Measurements from ENCODE around the gene LRMDA. TPM values are rescaled to one million over a fixed set of nuclear protein-coding genes. Genes with fewer than 3 reads are reported as not detected.
A peak's percentile ranks its signal among the peaks of the same experiment; 100 is the strongest.

Gene LRMDA
- total and polyA plus RNA-seq, 7 donors, result 2.8 to 22.2 (median 9.0) TPM

DNA sequence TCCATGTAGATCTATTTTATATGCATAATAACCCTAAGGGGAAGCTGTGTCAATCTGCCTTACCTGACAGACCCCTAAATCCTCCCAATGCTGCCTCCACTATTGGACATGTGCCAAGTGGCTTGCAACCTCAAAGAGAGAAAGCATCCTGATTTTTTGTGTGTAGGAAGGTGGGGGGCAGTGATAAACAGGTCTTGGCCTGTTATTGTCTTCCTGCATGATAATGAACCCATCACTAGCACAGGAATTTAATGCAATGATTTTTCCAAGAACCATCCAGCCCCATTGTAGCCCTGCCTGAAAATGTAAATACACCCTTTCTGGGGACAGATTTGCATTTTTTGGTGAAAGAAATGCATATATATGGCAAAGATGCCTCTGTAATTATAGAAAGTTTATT lies 850.2 kb downstream of the LRMDA start:
- Histone ChIP-seq H3K27ac (peak overlapping the region in 3 of 4 donors; percentile 44 to 59 (median 59)), H3K36me3 (no peaks in the 10 kb centered on the region), H3K4me1 (peaks cover 0 to 49% (median 37%) of the 10 kb centered on the region in 4 donors), H3K27me3 (no peaks in the 10 kb centered on the region), H3K4me3 (no peak overlapping the region), H3K9me3 (no peaks in the 10 kb centered on the region)
- DNase-seq, result no peak
- intact Hi-C loops (cut with DNase I), result loop anchor here (1.0 to 10.0 kb wide), 5 partner anchors 29 to 243 kb away; no protein-coding TSS in a partner anchor
- TF ChIP-seq EP300 (IDR thresholded peaks at IDR 0.05), result no peak
- TF ChIP-seq, protein P1, sequence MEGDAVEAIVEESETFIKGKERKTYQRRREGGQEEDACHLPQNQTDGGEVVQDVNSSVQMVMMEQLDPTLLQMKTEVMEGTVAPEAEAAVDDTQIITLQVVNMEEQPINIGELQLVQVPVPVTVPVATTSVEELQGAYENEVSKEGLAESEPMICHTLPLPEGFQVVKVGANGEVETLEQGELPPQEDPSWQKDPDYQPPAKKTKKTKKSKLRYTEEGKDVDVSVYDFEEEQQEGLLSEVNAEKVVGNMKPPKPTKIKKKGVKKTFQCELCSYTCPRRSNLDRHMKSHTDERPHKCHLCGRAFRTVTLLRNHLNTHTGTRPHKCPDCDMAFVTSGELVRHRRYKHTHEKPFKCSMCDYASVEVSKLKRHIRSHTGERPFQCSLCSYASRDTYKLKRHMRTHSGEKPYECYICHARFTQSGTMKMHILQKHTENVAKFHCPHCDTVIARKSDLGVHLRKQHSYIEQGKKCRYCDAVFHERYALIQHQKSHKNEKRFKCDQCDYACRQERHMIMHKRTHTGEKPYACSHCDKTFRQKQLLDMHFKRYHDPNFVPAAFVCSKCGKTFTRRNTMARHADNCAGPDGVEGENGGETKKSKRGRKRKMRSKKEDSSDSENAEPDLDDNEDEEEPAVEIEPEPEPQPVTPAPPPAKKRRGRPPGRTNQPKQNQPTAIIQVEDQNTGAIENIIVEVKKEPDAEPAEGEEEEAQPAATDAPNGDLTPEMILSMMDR (IDR thresholded peaks at IDR 0.05), result no peak
- TF ChIP-seq POLR2A (IDR thresholded peaks at IDR 0.05), result no peak
- TF ChIP-seq POLR2AphosphoS5 (IDR thresholded peaks at IDR 0.05), result no peak

DNA sequence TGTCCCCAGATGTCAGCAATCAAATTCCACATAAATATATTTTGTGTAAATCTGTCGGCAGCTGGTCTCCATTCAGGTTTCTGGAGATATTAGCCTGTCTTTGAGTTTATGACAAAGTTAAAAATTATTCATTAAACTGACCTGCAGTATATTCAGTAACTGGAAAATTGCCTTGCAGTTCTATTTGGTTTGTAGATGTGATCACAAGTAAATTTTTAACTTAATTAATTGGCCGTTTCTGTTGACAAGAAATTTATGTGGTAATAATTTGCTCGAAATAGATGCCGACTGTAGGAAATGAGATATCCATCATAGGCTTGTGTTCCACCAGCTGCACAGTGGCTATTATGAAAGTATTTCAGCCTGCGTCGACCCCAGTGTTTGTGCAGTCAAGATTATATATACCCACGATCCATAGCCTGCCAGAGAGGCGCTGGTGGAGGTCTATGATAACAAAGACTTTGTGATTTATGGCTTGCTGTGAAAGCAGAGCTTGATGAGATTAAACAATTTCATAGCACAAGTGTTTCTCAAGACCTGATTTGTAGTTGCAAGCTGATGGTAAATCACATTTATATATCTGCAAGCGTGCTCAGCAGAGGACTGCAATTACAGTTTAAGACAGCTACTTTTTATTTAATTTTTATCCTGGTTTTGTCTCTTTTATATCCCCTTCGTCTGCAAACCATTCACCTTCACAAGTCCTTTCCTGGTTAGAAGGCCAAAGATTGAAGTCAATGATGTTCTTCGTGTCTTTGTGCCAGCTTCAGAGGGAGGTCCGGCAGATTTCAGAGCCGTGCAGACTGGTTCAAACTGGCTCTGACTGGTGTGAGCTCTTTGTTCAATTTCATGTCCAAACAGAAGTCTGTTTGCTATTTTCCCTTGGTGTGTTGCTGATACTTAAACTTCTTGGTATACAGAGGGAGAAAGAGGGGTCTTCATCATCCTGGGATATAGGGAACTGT lies 850.9 kb downstream of the LRMDA start:
- WGBS, 2 donors, result 29 to 71% methylated on average over 13 of the region's 13 CpGs
- TF ChIP-seq EP300 (IDR thresholded peaks at IDR 0.05) (peak in 2 of 4 donors; percentile 12 to 30), POLR2A (IDR thresholded peaks at IDR 0.05) (no peak), POLR2AphosphoS5 (IDR thresholded peaks at IDR 0.05) (peak; percentile 76 to 88 (median 84))
- TF ChIP-seq, protein P1 (IDR thresholded peaks at IDR 0.05), result no peak
- Histone ChIP-seq H3K36me3 (no peaks in the 10 kb centered on the region), H3K4me1 (peaks cover 0 to 55% (median 42%) of the 10 kb centered on the region in 4 donors), H3K4me3 (no peak overlapping the region), H3K9me3 (no peaks in the 10 kb centered on the region), H3K27ac (peak overlapping the region in 3 of 4 donors; percentile 44 to 59 (median 59)), H3K27me3 (no peaks in the 10 kb centered on the region)
- DNase-seq, result peak; percentile 84
- intact Hi-C loops (cut with DNase I), result loop anchor here (1.0 to 10.0 kb wide), 5 partner anchors 30 to 242 kb away; no protein-coding TSS in a partner anchor

DNA sequence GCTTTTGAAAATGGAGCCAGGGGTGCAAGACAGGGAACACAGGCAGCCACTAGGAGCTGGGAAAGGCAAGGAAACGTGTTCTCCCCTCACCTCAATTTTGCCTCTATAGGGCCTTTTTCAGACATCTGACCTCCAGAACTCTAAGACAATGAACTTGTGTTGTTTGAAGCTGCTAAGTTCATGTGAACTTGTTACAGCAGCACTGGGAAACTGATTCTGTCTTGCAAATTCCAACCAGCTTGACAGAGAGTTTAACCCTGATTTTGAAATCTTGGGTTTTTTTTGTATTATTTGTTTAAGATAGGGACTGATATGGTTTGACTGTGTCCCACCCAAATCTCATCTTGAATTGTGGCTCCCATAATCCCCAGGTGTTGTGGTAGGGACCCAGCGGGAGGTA lies 852.9 kb downstream of the LRMDA start:
- no peaks in the 10 kb centered on the region for H3K9me3 ChIP-seq
- no peaks in the 10 kb centered on the region for H3K36me3 ChIP-seq
- WGBS, 2 donors, result 91% methylated on average over 2 of the region's 2 CpGs
- no peaks in the 10 kb centered on the region for H3K27me3 ChIP-seq
- no peak for TF ChIP-seq POLR2A (IDR thresholded peaks at IDR 0.05)
- TF ChIP-seq, protein P1 (IDR thresholded peaks at IDR 0.05), result no peak
- TF ChIP-seq EP300 (IDR thresholded peaks at IDR 0.05), result no peak
- no peak for TF ChIP-seq POLR2AphosphoS5 (IDR thresholded peaks at IDR 0.05)
- peaks cover 0 to 56% (median 45%) of the 10 kb centered on the region in 4 donors for H3K4me1 ChIP-seq
- intact Hi-C loops (cut with DNase I), result loop anchor here (5.0 to 10.0 kb wide), 3 partner anchors 48 to 240 kb away; no protein-coding TSS in a partner anchor
- no peak for DNase-seq
- no peak overlapping the region for H3K27ac ChIP-seq
- no peak overlapping the region for H3K4me3 ChIP-seq

DNA sequence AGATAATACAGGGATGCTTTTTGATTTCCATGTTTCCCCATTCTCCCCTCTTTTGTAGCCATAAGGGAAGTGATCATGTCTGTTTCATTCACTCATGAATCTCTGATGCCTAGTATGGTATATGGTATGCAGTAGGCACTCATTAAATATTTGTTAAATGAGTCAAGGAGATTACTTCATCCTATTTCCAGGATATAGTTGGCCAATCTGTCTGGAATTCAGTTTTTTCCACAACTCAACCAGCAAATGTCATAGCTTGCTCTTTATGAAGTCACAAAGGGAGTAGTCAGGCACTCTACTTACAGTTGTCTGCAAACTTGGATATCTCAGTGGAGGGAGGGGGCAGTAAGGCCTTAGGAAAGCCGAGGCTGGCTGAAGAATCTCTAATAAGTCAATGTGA lies 853.6 kb downstream of the LRMDA start:
- Histone ChIP-seq H3K27me3 (no peaks in the 10 kb centered on the region), H3K4me3 (no peak overlapping the region), H3K9me3 (no peaks in the 10 kb centered on the region), H3K36me3 (no peaks in the 10 kb centered on the region), H3K4me1 (peaks cover 0 to 56% (median 45%) of the 10 kb centered on the region in 4 donors), H3K27ac (peak overlapping the region in 2 of 4 donors; percentile 3 to 26)
- no peak for DNase-seq
- TF ChIP-seq EP300 (IDR thresholded peaks at IDR 0.05) (no peak), POLR2AphosphoS5 (IDR thresholded peaks at IDR 0.05) (peak in 2 of 4 donors; percentile 7 to 27)
- 75 to 76% methylated on average over 1 of the region's 1 CpG for WGBS, 2 donors
- intact Hi-C loops (cut with DNase I), result loop anchor here (10.0 kb wide), 2 partner anchors 110 to 240 kb away; no protein-coding TSS in a partner anchor

DNA sequence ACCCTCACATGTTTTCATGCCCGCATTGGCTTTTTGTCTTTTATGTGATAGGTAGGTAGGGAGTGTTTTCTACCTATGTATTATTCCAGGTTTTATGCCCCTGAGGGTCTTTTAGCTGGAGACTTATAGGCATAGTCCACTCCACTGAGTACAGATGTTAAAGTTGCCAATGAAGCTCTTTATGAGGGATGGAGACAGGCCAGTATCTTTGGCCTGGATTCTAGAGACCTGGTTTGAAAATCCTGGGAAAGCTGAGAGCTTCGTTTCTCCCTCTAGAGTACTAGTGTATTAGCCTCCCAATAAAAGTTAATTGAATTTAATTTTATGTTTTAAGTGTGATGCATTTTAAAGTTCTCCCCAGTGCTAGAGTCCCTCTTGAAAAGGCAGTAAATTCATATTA lies 854.1 kb downstream of the LRMDA start:
- Histone ChIP-seq H3K27me3 (no peaks in the 10 kb centered on the region), H3K27ac (peak overlapping the region in 2 of 4 donors; percentile 11 to 26), H3K4me3 (no peak overlapping the region), H3K9me3 (no peaks in the 10 kb centered on the region), H3K4me1 (peaks cover 0 to 56% (median 45%) of the 10 kb centered on the region in 4 donors), H3K36me3 (no peaks in the 10 kb centered on the region)
- TF ChIP-seq, protein P1 (IDR thresholded peaks at IDR 0.05), result no peak
- TF ChIP-seq POLR2A (IDR thresholded peaks at IDR 0.05), result no peak
- no peak for TF ChIP-seq POLR2AphosphoS5 (IDR thresholded peaks at IDR 0.05)
- no peak for TF ChIP-seq EP300 (IDR thresholded peaks at IDR 0.05)
- no peak for DNase-seq
- intact Hi-C loops (cut with DNase I), result loop anchor here (10.0 kb wide), 2 partner anchors 109 to 239 kb away; no protein-coding TSS in a partner anchor
- WGBS, 2 donors, result 86 to 88% methylated on average over 2 of the region's 2 CpGs

All from sigmoid colon (tissue), 7 donors.